ENCODE results near the gene STAT5A.

DNA sequence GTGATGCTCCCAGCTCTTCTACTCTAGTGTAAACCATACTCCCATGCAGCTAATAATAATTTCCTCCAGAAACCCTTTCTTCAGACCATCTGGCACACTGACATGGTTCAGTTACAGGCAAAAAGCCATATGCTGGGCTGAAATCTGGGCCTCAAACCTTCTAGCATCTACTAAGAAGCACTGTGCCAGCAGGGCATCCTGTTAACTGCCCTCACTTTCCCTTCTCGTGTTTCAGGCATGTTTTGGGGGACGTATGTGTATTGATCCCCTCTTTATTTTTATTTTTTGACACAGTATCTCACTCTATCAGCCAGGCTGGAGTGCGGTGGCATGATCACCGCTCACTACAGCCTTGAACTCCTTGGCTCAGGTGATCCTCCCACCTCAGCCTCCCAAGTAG, 33.3 kb downstream of the STAT5A start:
- TF ChIP-seq, protein P1, sequence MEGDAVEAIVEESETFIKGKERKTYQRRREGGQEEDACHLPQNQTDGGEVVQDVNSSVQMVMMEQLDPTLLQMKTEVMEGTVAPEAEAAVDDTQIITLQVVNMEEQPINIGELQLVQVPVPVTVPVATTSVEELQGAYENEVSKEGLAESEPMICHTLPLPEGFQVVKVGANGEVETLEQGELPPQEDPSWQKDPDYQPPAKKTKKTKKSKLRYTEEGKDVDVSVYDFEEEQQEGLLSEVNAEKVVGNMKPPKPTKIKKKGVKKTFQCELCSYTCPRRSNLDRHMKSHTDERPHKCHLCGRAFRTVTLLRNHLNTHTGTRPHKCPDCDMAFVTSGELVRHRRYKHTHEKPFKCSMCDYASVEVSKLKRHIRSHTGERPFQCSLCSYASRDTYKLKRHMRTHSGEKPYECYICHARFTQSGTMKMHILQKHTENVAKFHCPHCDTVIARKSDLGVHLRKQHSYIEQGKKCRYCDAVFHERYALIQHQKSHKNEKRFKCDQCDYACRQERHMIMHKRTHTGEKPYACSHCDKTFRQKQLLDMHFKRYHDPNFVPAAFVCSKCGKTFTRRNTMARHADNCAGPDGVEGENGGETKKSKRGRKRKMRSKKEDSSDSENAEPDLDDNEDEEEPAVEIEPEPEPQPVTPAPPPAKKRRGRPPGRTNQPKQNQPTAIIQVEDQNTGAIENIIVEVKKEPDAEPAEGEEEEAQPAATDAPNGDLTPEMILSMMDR (conservative IDR thresholded peaks at IDR 0.05) = no peak
- no peak for TF ChIP-seq EZH2 (IDR thresholded peaks at IDR 0.05; ENCODE audit: low read depth)

Measured in PC-9 (cell line).